ENCODE data around the gene ARV1. TPM values are rescaled to one million over a fixed set of nuclear protein-coding genes. Genes with fewer than 3 reads are reported as not detected.

The ARV1 gene
- total RNA-seq (10 to 100 TPM; 13.8 to 17.2 TPM), polyA plus RNA-seq (10 to 100 TPM; 17.2 to 60.3 TPM)
- long read RNA-seq, donor 1, transcript ARV1-201 (6 exons, 1,335 nt) = major isoform, 9 of 10 reads
- long read RNA-seq, donor 1, partial matches to known transcripts = 0 of 10 reads
- long read RNA-seq, donor 1, other reads (novel, unspliced or antisense) = 0 of 10 reads
- long read RNA-seq, donor 2, partial matches to known transcripts = 0 of 1 reads
- long read RNA-seq, donor 2, other reads (novel, unspliced or antisense) = 0 of 1 reads
- long read RNA-seq, donor 3, transcript ARV1-201 (6 exons, 1,335 nt) = major isoform, 5 of 5 reads
- long read RNA-seq, donor 3, partial matches to known transcripts = 0 of 5 reads
- long read RNA-seq, donor 3, other reads (novel, unspliced or antisense) = 0 of 5 reads
- long read RNA-seq, donor 4, transcript ARV1-201 (6 exons, 1,335 nt) = major isoform, 5 of 5 reads
- long read RNA-seq, donor 4, partial matches to known transcripts = 0 of 5 reads
- long read RNA-seq, donor 4, other reads (novel, unspliced or antisense) = 0 of 5 reads
- long read RNA-seq, donor 5, transcript ARV1-201 (6 exons, 1,335 nt) = major isoform, 10 of 11 reads
- long read RNA-seq, donor 5, partial matches to known transcripts = 0 of 11 reads
- long read RNA-seq, donor 5, other reads (novel, unspliced or antisense) = 0 of 11 reads

GRCh38 chr1:230978491-230979388 is at the start of gene ARV1, which contains the start of gene TTC13:
Gene ARV1, plus strand, starts transcription at chr1:230979094. Its CDS starts 12 bp downstream, at chr1:230979106.
Gene TTC13, minus strand, starts transcription at chr1:230978861. Its CDS starts 31 bp downstream, at chr1:230978830.
- Histone ChIP-seq H3K36me3 (ENCODE audit: control insufficient read depth in 4 of 4, insufficient read depth in 4 of 4, low read length in 4 of 4) (peaks cover 0 to 7% (median 1%) of the 10 kb centered on the region in 4 donors), H3K4me3 (peak within 1 kb of the TSS; percentile 68), H3K9ac (ENCODE audit: insufficient read depth in 1 of 2, low read length in 2 of 2) (peak within 1 kb of the TSS; percentile 41 to 69), H3K9me3 (ENCODE audit: control insufficient read depth in 4 of 4, insufficient read depth in 3 of 4, low read length in 3 of 4) (no peaks in the 10 kb centered on the region), H3K4me1 (ENCODE audit: control insufficient read depth in 5 of 5, insufficient read depth in 5 of 5, low read length in 5 of 5) (peaks cover 3 to 13% (median 3%) of the 10 kb centered on the region in 5 donors), H3K27ac (ENCODE audit: low read depth in 1 of 2, low read length in 1 of 2) (peak within 1 kb of the TSS; percentile 84 to 87), H3K27me3 (ENCODE audit: control insufficient read depth in 3 of 3, insufficient read depth in 3 of 3, low read length in 2 of 3) (no peaks in the 10 kb centered on the region)
- DNase-seq = peak; percentile 98
- peak; percentile 99 for ATAC-seq (ENCODE audit: insufficient read depth, low FRiP score)
- 0 to 1% methylated on average over 65 to 79 of the region's 79 CpGs for WGBS, 2 donors
- TF ChIP-seq CTCF (IDR thresholded peaks at IDR 0.05; ENCODE audit: control extremely low read depth, extremely low read depth) = peak; percentile 21

- Histone ChIP-seq H3K36me3 (ENCODE audit: control insufficient read depth in 4 of 4, insufficient read depth in 4 of 4, low read length in 4 of 4) (peaks cover 7 to 11% (median 9%) of the 10 kb centered on the region in 4 donors), H3K27me3 (ENCODE audit: control insufficient read depth in 3 of 3, insufficient read depth in 3 of 3, low read length in 2 of 3) (no peaks in the 10 kb centered on the region), H3K9ac (ENCODE audit: insufficient read depth in 1 of 2, low read length in 2 of 2) (no peak overlapping the region), H3K4me1 (ENCODE audit: control insufficient read depth in 5 of 5, insufficient read depth in 5 of 5, low read length in 5 of 5) (no peaks in the 10 kb centered on the region), H3K9me3 (ENCODE audit: control insufficient read depth in 4 of 4, insufficient read depth in 3 of 4, low read length in 3 of 4) (no peaks in the 10 kb centered on the region), H3K4me3 (no peak overlapping the region), H3K27ac (ENCODE audit: low read depth in 1 of 2, low read length in 1 of 2) (no peak overlapping the region)
- TF ChIP-seq CTCF (IDR thresholded peaks at IDR 0.05; ENCODE audit: control extremely low read depth, extremely low read depth) = no peak
- DNase-seq = no peak
- no peak for ATAC-seq (ENCODE audit: insufficient read depth, low FRiP score)
- 88 to 91% methylated on average over 3 of the region's 3 CpGs for WGBS, 2 donors
These were observed 47.9 kb upstream of the ARV1 start for GRCh38 chr1:230930986-230931385.

- H3K4me1 ChIP-seq (ENCODE audit: control insufficient read depth in 5 of 5, insufficient read depth in 5 of 5, low read length in 5 of 5) = peaks cover 0 to 4% (median 0%) of the 10 kb centered on the region in 5 donors
- no peak overlapping the region for H3K9ac ChIP-seq (ENCODE audit: insufficient read depth in 1 of 2, low read length in 2 of 2)
- H3K27me3 ChIP-seq (ENCODE audit: control insufficient read depth in 3 of 3, insufficient read depth in 3 of 3, low read length in 2 of 3) = no peaks in the 10 kb centered on the region
- H3K27ac ChIP-seq (ENCODE audit: low read depth in 1 of 2, low read length in 1 of 2) = no peak overlapping the region
- 83 to 87% methylated on average over 6 of the region's 6 CpGs for WGBS, 2 donors
- no peak for TF ChIP-seq CTCF (IDR thresholded peaks at IDR 0.05; ENCODE audit: control extremely low read depth, extremely low read depth)
- ATAC-seq (ENCODE audit: insufficient read depth, low FRiP score) (no peak), DNase-seq (no peak)
- no peaks in the 10 kb centered on the region for H3K9me3 ChIP-seq (ENCODE audit: control insufficient read depth in 4 of 4, insufficient read depth in 3 of 4, low read length in 3 of 4)
- H3K36me3 ChIP-seq (ENCODE audit: control insufficient read depth in 4 of 4, insufficient read depth in 4 of 4, low read length in 4 of 4) = peaks cover 0 to 13% (median 5%) of the 10 kb centered on the region in 4 donors
- no peak overlapping the region for H3K4me3 ChIP-seq
These were observed 43.0 kb upstream of the ARV1 start for GRCh38 chr1:230935852-230936251.

Data from lung (tissue), 16 donors.